Measurements from ENCODE around the gene SLC9A1.

The SLC9A1 gene

GRCh38 chr1:27053977-27054753 is 100.8 kb downstream of the SLC9A1 start:
- Histone ChIP-seq H4K20me1 (ENCODE audit: insufficient read depth, low read length) (no peaks in the 10 kb centered on the region), H3K79me2 (ENCODE audit: insufficient read depth, low read length) (no peaks in the 10 kb centered on the region), H3K9me3 (ENCODE audit: insufficient read depth, low read length, severe bottlenecking) (no peaks in the 10 kb centered on the region), H2AFZ (ENCODE audit: low read depth, low read length) (no peak overlapping the region), H3K36me3 (ENCODE audit: insufficient read depth, low read length) (no peaks in the 10 kb centered on the region), H3K27ac (ENCODE audit: low read length) (no peak overlapping the region), H3K27me3 (ENCODE audit: insufficient read depth, low read length, poor library complexity) (peaks cover 5% of the 10 kb centered on the region), H3K4me2 (ENCODE audit: insufficient read depth, low read length) (no peak overlapping the region), H3K9ac (ENCODE audit: low read depth, low read length) (no peak overlapping the region), H3K4me3 (ENCODE audit: low read depth in 1 of 2, low read length in 2 of 2) (no peak overlapping the region), H3K4me1 (ENCODE audit: insufficient read depth, low read length) (no peaks in the 10 kb centered on the region)
- ATAC-seq (ENCODE audit: insufficient read depth, low read depth) (no peak), DNase-seq (no peak)
- no peak for TF ChIP-seq EZH2 (IDR thresholded peaks at IDR 0.05; ENCODE audit: borderline replicate concordance, low read depth, low read length, severe bottlenecking)
- TF ChIP-seq CTCF (IDR thresholded peaks at IDR 0.05; ENCODE audit: borderline replicate concordance, extremely low read depth, low read length, poor library complexity, severe bottlenecking), result no peak

- peaks cover 2% of the 10 kb centered on the region for H3K27me3 ChIP-seq (ENCODE audit: insufficient read depth, low read length, poor library complexity)
- no peak overlapping the region for H2AFZ ChIP-seq (ENCODE audit: low read depth, low read length)
- no peak overlapping the region for H3K4me3 ChIP-seq (ENCODE audit: low read depth in 1 of 2, low read length in 2 of 2)
- DNase-seq (no peak), ATAC-seq (ENCODE audit: insufficient read depth, low read depth) (no peak)
- no peaks in the 10 kb centered on the region for H3K9me3 ChIP-seq (ENCODE audit: insufficient read depth, low read length, severe bottlenecking)
- no peaks in the 10 kb centered on the region for H3K36me3 ChIP-seq (ENCODE audit: insufficient read depth, low read length)
- no peaks in the 10 kb centered on the region for H3K79me2 ChIP-seq (ENCODE audit: insufficient read depth, low read length)
- no peak overlapping the region for H3K9ac ChIP-seq (ENCODE audit: low read depth, low read length)
- no peak overlapping the region for H3K4me2 ChIP-seq (ENCODE audit: insufficient read depth, low read length)
- H4K20me1 ChIP-seq (ENCODE audit: insufficient read depth, low read length), result no peaks in the 10 kb centered on the region
- no peaks in the 10 kb centered on the region for H3K4me1 ChIP-seq (ENCODE audit: insufficient read depth, low read length)
- no peak overlapping the region for H3K27ac ChIP-seq (ENCODE audit: low read length)
- TF ChIP-seq EZH2 (IDR thresholded peaks at IDR 0.05; ENCODE audit: borderline replicate concordance, low read depth, low read length, severe bottlenecking) (no peak), CTCF (IDR thresholded peaks at IDR 0.05; ENCODE audit: borderline replicate concordance, extremely low read depth, low read length, poor library complexity, severe bottlenecking) (no peak)
These were observed 102.4 kb downstream of the SLC9A1 start for GRCh38 chr1:27052527-27052926.

GRCh38 chr1:27049607-27050006 is 105.3 kb downstream of the SLC9A1 start:
- ATAC-seq (ENCODE audit: insufficient read depth, low read depth), result no peak

More at GRCh38 chr1:27049607-27050006, 105.3 kb downstream of the SLC9A1 start:
- H3K4me1 ChIP-seq (ENCODE audit: insufficient read depth, low read length), result peaks cover 4% of the 10 kb centered on the region
- TF ChIP-seq CTCF (IDR thresholded peaks at IDR 0.05; ENCODE audit: borderline replicate concordance, extremely low read depth, low read length, poor library complexity, severe bottlenecking), result no peak
- TF ChIP-seq EZH2 (IDR thresholded peaks at IDR 0.05; ENCODE audit: borderline replicate concordance, low read depth, low read length, severe bottlenecking), result no peak
- no peaks in the 10 kb centered on the region for H3K27me3 ChIP-seq (ENCODE audit: insufficient read depth, low read length, poor library complexity)
- DNase-seq, result peak; percentile 47
- no peaks in the 10 kb centered on the region for H3K9me3 ChIP-seq (ENCODE audit: insufficient read depth, low read length, severe bottlenecking)
- H3K27ac ChIP-seq (ENCODE audit: low read length), result no peak overlapping the region
- H3K36me3 ChIP-seq (ENCODE audit: insufficient read depth, low read length), result no peaks in the 10 kb centered on the region
- H2AFZ ChIP-seq (ENCODE audit: low read depth, low read length), result no peak overlapping the region
- no peak overlapping the region for H3K4me2 ChIP-seq (ENCODE audit: insufficient read depth, low read length)
- H4K20me1 ChIP-seq (ENCODE audit: insufficient read depth, low read length), result no peaks in the 10 kb centered on the region
- H3K4me3 ChIP-seq (ENCODE audit: low read depth in 1 of 2, low read length in 2 of 2), result no peak overlapping the region
- H3K9ac ChIP-seq (ENCODE audit: low read depth, low read length), result no peak overlapping the region
- H3K79me2 ChIP-seq (ENCODE audit: insufficient read depth, low read length), result no peaks in the 10 kb centered on the region

Measured in DND-41 (cell line).